SH-SY5Y (cell line): ENCODE measurements around the gene KDM4C.

Source experiments
- GATA2 ChIP-seq: IDR thresholded peaks from 2 replicates; pipeline ENCODE4 v1.6.1; 2011; ENCODE audit warnings: mild to moderate bottlenecking, low read depth, low read length
- GATA3 ChIP-seq: IDR thresholded peaks from 2 replicates; pipeline ENCODE4 v1.6.1; 2011; ENCODE audit warnings: low read depth, mild to moderate bottlenecking, low read length, moderate library complexity

DNA sequence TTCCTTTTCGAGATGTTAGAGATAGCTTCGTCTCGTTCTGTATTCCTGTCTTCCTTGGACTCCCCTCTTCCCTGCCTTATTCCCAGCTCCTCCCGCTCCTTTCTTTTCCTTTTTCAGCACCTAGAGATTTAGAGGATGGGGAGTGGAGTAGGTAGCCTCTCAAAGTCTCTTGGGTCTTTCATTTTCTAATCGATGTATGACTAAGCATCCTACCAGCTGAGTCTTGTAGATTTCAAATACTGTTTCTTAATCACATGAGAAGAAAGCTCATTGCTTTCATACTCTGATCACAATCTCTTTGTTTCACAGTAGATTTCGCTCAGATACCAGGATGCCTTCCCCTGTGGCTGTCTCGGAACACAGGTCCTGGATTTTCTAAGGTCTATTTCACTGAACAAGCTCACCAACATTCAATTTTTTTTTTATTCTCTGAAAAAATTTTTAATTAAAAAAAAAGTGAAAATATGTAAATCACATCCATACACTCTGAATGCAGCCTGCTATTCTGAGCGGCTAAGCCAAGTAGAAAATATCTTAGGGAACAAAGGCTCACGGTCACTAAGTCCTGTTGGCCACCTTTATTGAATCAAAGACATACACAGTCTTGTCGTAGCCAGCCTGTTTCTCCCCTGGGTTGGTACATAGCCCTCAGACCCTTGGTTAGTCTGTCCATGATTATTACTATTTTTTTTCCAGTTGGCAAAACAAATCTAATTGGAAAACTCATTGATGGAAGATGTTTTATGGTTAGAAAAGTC lies 413.8 kb downstream of the KDM4C start:
- TF ChIP-seq GATA2, result peak; percentile 35; the same call in 1 of the 2 replicates
- no peak for TF ChIP-seq GATA3
